Measurements from ENCODE around the gene CCDC197. TPM values are rescaled to one million over a fixed set of nuclear protein-coding genes. Genes with fewer than 3 reads are reported as not detected.
A peak's percentile ranks its signal among the peaks of the same experiment; 100 is the strongest.

CCDC197 gene
- total RNA-seq, 2 experiments from 2014 or later, result not detected

- no peak overlapping the region for H3K27ac Mint-ChIP-seq
- POLR2A ChIA-PET, result no interaction called here
These were observed 1.1 kb downstream of the CCDC197 start for GRCh38 chr14:93997916-93998870.

GRCh38 chr14:93998871-93999403 lies 1.8 kb downstream of the CCDC197 start:
- DNase-seq, result no peak
- ChIA-PET CTCF (interaction anchor here (1.1 to 7.6 kb wide), 10 partner anchors 10 to 59 kb away, joined by 3 to 112 read pairs (median 4); partner anchors contain the start of gene OTUB2), POLR2A (no interaction called here)
- H3K27ac Mint-ChIP-seq, result no peak overlapping the region
- H3K27me3 Mint-ChIP-seq, result peaks cover 2% of the 10 kb centered on the region
- H3K4me1 Mint-ChIP-seq, result peaks cover 47% of the 10 kb centered on the region
- no peaks in the 10 kb centered on the region for H3K9me3 Mint-ChIP-seq
- no peaks in the 10 kb centered on the region for H3K36me3 Mint-ChIP-seq (ENCODE audit: low read depth)
- H3K4me3 Mint-ChIP-seq, result no peak overlapping the region

More at GRCh38 chr14:93997916-93998870, 1.1 kb downstream of the CCDC197 start:
- no peak overlapping the region for H3K4me3 Mint-ChIP-seq
- CTCF ChIA-PET, result interaction anchor here (0.6 to 7.6 kb wide), 21 partner anchors 12 to 299 kb away, joined by 3 to 112 read pairs (median 4); partner anchors contain the start of gene OTUB2
- H3K27me3 Mint-ChIP-seq, result no peaks in the 10 kb centered on the region
- H3K9me3 Mint-ChIP-seq, result no peaks in the 10 kb centered on the region
- no peak for DNase-seq
- H3K36me3 Mint-ChIP-seq (ENCODE audit: low read depth), result no peaks in the 10 kb centered on the region
- H3K4me1 Mint-ChIP-seq, result peaks cover 49% of the 10 kb centered on the region

- H3K4me3 Mint-ChIP-seq, result no peak overlapping the region
- ChIA-PET POLR2A (no interaction called here), CTCF (interaction anchor here (1.1 to 7.6 kb wide), 13 partner anchors 10 to 170 kb away, joined by 3 to 112 read pairs (median 8); partner anchors contain the start of gene OTUB2)
- H3K9me3 Mint-ChIP-seq, result no peaks in the 10 kb centered on the region
- peaks cover 2% of the 10 kb centered on the region for H3K27me3 Mint-ChIP-seq
- peaks cover 44% of the 10 kb centered on the region for H3K4me1 Mint-ChIP-seq
- no peak for DNase-seq
- H3K27ac Mint-ChIP-seq, result no peak overlapping the region
- H3K36me3 Mint-ChIP-seq (ENCODE audit: low read depth), result no peaks in the 10 kb centered on the region
These were observed 2.5 kb downstream of the CCDC197 start for GRCh38 chr14:93999573-93999972.

GRCh38 chr14:94000267-94000666 lies 3.2 kb downstream of the CCDC197 start:
- H3K9me3 Mint-ChIP-seq, result no peaks in the 10 kb centered on the region
- no peak overlapping the region for H3K27ac Mint-ChIP-seq
- POLR2A ChIA-PET, result interaction anchor here (0.6 kb wide), 1 partner anchor 357 kb away, joined by 3 read pairs; no protein-coding TSS in a partner anchor
- no peaks in the 10 kb centered on the region for H3K36me3 Mint-ChIP-seq (ENCODE audit: low read depth)
- H3K4me1 Mint-ChIP-seq, result peaks cover 43% of the 10 kb centered on the region
- no peak for DNase-seq
- peaks cover 4% of the 10 kb centered on the region for H3K27me3 Mint-ChIP-seq
- CTCF ChIA-PET, result interaction anchor here (1.1 to 7.6 kb wide), 11 partner anchors 11 to 169 kb away, joined by 3 to 112 read pairs (median 9); no protein-coding TSS in a partner anchor
- no peak overlapping the region for H3K4me3 Mint-ChIP-seq

GRCh38 chr14:94001016-94001415 lies 3.9 kb downstream of the CCDC197 start:
- no peaks in the 10 kb centered on the region for H3K9me3 Mint-ChIP-seq
- H3K27me3 Mint-ChIP-seq, result peaks cover 5% of the 10 kb centered on the region
- ChIA-PET CTCF (interaction anchor here (0.7 to 7.6 kb wide), 17 partner anchors 10 to 140 kb away, joined by 3 to 112 read pairs (median 4); partner anchors contain the start of gene ASB2), POLR2A (no interaction called here)
- peaks cover 43% of the 10 kb centered on the region for H3K4me1 Mint-ChIP-seq
- no peak for DNase-seq
- H3K4me3 Mint-ChIP-seq, result no peak overlapping the region
- no peaks in the 10 kb centered on the region for H3K36me3 Mint-ChIP-seq (ENCODE audit: low read depth)
- no peak overlapping the region for H3K27ac Mint-ChIP-seq

- H3K4me1 Mint-ChIP-seq, result peaks cover 42% of the 10 kb centered on the region
- peaks cover 6% of the 10 kb centered on the region for H3K27me3 Mint-ChIP-seq
- DNase-seq, result peak; percentile 63
- H3K9me3 Mint-ChIP-seq, result no peaks in the 10 kb centered on the region
- H3K36me3 Mint-ChIP-seq (ENCODE audit: low read depth), result no peaks in the 10 kb centered on the region
- POLR2A ChIA-PET, result no interaction called here
- CTCF ChIA-PET, result interaction anchor here (0.5 to 7.6 kb wide), 20 partner anchors 10 to 178 kb away, joined by 3 to 112 read pairs (median 4); partner anchors contain the start of gene ASB2
- no peak overlapping the region for H3K27ac Mint-ChIP-seq
- no peak overlapping the region for H3K4me3 Mint-ChIP-seq
These were observed 4.6 kb downstream of the CCDC197 start for GRCh38 chr14:94001501-94002396.

- no peaks in the 10 kb centered on the region for H3K36me3 Mint-ChIP-seq (ENCODE audit: low read depth)
- ChIA-PET CTCF (interaction anchor here (0.9 to 3.2 kb wide), 4 partner anchors 12 to 69 kb away, joined by 3 to 18 read pairs (median 10); no protein-coding TSS in a partner anchor), POLR2A (no interaction called here)
- no peak for DNase-seq
- no peaks in the 10 kb centered on the region for H3K9me3 Mint-ChIP-seq
- H3K4me1 Mint-ChIP-seq, result peaks cover 44% of the 10 kb centered on the region
- no peak overlapping the region for H3K27ac Mint-ChIP-seq
- H3K27me3 Mint-ChIP-seq, result peaks cover 6% of the 10 kb centered on the region
- H3K4me3 Mint-ChIP-seq, result no peak overlapping the region
These were observed 6.3 kb downstream of the CCDC197 start for GRCh38 chr14:94003397-94003796.

GRCh38 chr14:94004015-94004414 lies 6.9 kb downstream of the CCDC197 start:
- CTCF ChIA-PET, result interaction anchor here (0.9 to 3.2 kb wide), 7 partner anchors 9 to 80 kb away, joined by 3 to 18 read pairs (median 4); no protein-coding TSS in a partner anchor
- no peak for DNase-seq
- Mint-ChIP-seq H3K36me3 (ENCODE audit: low read depth) (no peaks in the 10 kb centered on the region), H3K9me3 (no peaks in the 10 kb centered on the region), H3K27ac (no peak overlapping the region), H3K27me3 (peaks cover 6% of the 10 kb centered on the region), H3K4me3 (no peak overlapping the region), H3K4me1 (peaks cover 48% of the 10 kb centered on the region)
- POLR2A ChIA-PET, result no interaction called here

- Mint-ChIP-seq H3K9me3 (no peaks in the 10 kb centered on the region), H3K36me3 (ENCODE audit: low read depth) (no peaks in the 10 kb centered on the region), H3K27me3 (peaks cover 8% of the 10 kb centered on the region), H3K4me1 (peaks cover 55% of the 10 kb centered on the region), H3K27ac (no peak overlapping the region), H3K4me3 (no peak overlapping the region)
- POLR2A ChIA-PET, result no interaction called here
- CTCF ChIA-PET, result interaction anchor here (0.6 to 3.2 kb wide), 9 partner anchors 9 to 81 kb away, joined by 3 to 18 read pairs (median 5); partner anchors contain the start of gene OTUB2
- peak; percentile 46 for DNase-seq
These were observed 8.4 kb downstream of the CCDC197 start for GRCh38 chr14:94005324-94006073.

GRCh38 chr14:94008234-94008633 lies 11.1 kb downstream of the CCDC197 start:
- POLR2A ChIA-PET, result no interaction called here

GRCh38 chr14:94009767-94010166 lies 12.7 kb downstream of the CCDC197 start:
- DNase-seq, result no peak
- peaks cover 73% of the 10 kb centered on the region for H3K4me1 Mint-ChIP-seq
- H3K27ac Mint-ChIP-seq, result peak overlapping the region; percentile 48
- H3K27me3 Mint-ChIP-seq, result peaks cover 6% of the 10 kb centered on the region
- no peaks in the 10 kb centered on the region for H3K36me3 Mint-ChIP-seq (ENCODE audit: low read depth)
- H3K9me3 Mint-ChIP-seq, result no peaks in the 10 kb centered on the region
- POLR2A ChIA-PET, result no interaction called here
- H3K4me3 Mint-ChIP-seq, result no peak overlapping the region
- CTCF ChIA-PET, result interaction anchor here (0.7 to 5.3 kb wide), 4 partner anchors 8 to 15 kb away, joined by 3 to 25 read pairs (median 3); no protein-coding TSS in a partner anchor

More at GRCh38 chr14:94008234-94008633, 11.1 kb downstream of the CCDC197 start:
- H3K4me1 Mint-ChIP-seq, result peaks cover 69% of the 10 kb centered on the region
- H3K9me3 Mint-ChIP-seq, result no peaks in the 10 kb centered on the region
- DNase-seq, result peak; percentile 61
- H3K27me3 Mint-ChIP-seq, result peaks cover 8% of the 10 kb centered on the region
- H3K4me3 Mint-ChIP-seq, result no peak overlapping the region
- CTCF ChIA-PET, result interaction anchor here (1.0 to 1.4 kb wide), 5 partner anchors 8 to 68 kb away, joined by 3 to 4 read pairs (median 3); partner anchors contain the start of gene OTUB2
- peak overlapping the region; percentile 51 for H3K27ac Mint-ChIP-seq
- no peaks in the 10 kb centered on the region for H3K36me3 Mint-ChIP-seq (ENCODE audit: low read depth)
